Measurements from ENCODE around the gene PARP15. TPM values are rescaled to one million over a fixed set of nuclear protein-coding genes. Genes with fewer than 3 reads are reported as not detected.

Gene PARP15
- total RNA-seq, 6 donors from 2014 or later, result 7.0 to 30.4 (median 12.3) TPM

DNA sequence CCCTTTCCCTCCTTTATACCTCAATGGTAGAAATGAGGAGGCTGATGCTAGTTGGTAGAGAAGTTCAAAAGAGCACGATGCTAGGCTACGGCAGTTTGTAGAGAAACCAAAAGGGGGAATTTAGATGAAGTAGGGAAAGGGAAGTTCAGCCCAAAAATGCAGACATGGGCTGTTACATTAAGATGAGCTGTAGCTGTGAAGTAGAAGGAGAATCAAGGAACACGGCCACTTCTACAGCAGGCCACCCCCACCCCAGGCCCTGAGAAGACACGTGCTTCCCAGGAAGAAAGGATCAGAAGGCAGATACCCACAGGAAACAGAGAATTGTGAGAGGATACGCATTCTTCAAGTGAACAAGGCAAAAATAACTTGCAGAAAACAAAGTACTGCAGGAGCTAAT is 101.1 kb downstream of the PARP15 start:
- Histone ChIP-seq H3K27me3 (no peaks in the 10 kb centered on the region), H3K9me3 (no peaks in the 10 kb centered on the region), H3K27ac (peak overlapping the region; percentile 95 to 99 (median 99)), H3K4me1 (peaks cover 27 to 40% (median 33%) of the 10 kb centered on the region in 4 donors), H3K36me3 (no peaks in the 10 kb centered on the region), H3K4me3 (no peak overlapping the region)
- 58 to 66% methylated on average over 5 of the region's 5 CpGs for WGBS, 2 donors
- DNase-seq (no peak), ATAC-seq (ENCODE audit: low FRiP score in 2 of 2) (no peak)
- TF ChIP-seq POLR2AphosphoS5 (IDR thresholded peaks at IDR 0.05) (no peak), EP300 (IDR thresholded peaks at IDR 0.05) (no peak), POLR2A (IDR thresholded peaks at IDR 0.05) (no peak)
- TF ChIP-seq, protein P1, sequence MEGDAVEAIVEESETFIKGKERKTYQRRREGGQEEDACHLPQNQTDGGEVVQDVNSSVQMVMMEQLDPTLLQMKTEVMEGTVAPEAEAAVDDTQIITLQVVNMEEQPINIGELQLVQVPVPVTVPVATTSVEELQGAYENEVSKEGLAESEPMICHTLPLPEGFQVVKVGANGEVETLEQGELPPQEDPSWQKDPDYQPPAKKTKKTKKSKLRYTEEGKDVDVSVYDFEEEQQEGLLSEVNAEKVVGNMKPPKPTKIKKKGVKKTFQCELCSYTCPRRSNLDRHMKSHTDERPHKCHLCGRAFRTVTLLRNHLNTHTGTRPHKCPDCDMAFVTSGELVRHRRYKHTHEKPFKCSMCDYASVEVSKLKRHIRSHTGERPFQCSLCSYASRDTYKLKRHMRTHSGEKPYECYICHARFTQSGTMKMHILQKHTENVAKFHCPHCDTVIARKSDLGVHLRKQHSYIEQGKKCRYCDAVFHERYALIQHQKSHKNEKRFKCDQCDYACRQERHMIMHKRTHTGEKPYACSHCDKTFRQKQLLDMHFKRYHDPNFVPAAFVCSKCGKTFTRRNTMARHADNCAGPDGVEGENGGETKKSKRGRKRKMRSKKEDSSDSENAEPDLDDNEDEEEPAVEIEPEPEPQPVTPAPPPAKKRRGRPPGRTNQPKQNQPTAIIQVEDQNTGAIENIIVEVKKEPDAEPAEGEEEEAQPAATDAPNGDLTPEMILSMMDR (IDR thresholded peaks at IDR 0.05), result no peak

DNA sequence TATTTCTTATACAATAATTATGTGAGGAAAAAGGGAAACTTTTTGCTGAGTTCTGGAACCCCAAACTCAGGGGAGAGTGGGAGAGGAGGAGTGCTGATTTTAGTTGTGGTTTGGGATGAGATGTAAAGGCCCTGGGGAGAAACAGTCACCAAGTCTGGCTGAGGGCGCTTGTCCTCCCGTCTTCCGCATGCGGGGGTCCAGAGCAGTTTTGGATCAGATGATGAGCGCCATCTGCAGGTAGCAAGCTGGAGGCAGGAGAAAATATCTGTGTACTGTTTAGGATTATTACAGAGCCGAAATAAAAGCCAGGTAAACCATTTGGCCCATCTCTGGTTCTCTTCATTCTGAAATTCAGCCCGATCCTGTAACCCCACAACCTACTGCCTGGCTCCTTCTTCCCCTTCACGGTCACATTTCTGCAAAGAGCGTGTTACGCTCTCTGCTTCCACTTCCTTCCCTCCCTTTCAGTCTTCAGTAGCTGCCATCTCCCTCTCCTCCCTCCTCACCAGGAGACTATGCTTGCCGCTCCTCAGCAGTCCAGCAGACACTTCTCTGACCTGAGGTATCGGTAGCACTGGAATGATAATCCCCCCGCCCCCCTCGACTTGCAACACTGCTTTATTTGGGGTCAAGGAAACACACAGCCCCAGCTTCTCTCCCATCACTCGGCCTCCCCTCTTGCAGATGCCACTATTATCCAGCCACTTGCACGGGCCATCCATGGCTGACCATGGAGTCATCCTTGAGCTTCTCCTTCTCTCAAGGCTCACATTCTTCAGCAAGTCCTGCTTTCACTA is 101.8 kb downstream of the PARP15 start:
- TF ChIP-seq POLR2AphosphoS5 (IDR thresholded peaks at IDR 0.05) (peak in 1 of 2 donors; percentile 23), POLR2A (IDR thresholded peaks at IDR 0.05) (peak in 1 of 4 donors; percentile 9), EP300 (IDR thresholded peaks at IDR 0.05) (no peak)
- TF ChIP-seq, protein P1 (IDR thresholded peaks at IDR 0.05), result peak; percentile 76 to 82 (median 80)
- peak in 1 of 2 donors; percentile 82 for DNase-seq
- Histone ChIP-seq H3K36me3 (no peaks in the 10 kb centered on the region), H3K27me3 (no peaks in the 10 kb centered on the region), H3K4me1 (peaks cover 30 to 48% (median 37%) of the 10 kb centered on the region in 4 donors), H3K27ac (peak overlapping the region; percentile 95 to 99 (median 99)), H3K9me3 (no peaks in the 10 kb centered on the region), H3K4me3 (peak overlapping the region in 3 of 4 donors; percentile 79 to 91 (median 86))
- WGBS, 2 donors, result 8 to 10% methylated on average over 16 of the region's 16 CpGs
- ATAC-seq (ENCODE audit: low FRiP score in 2 of 2), result peak; percentile 84 to 88

DNA sequence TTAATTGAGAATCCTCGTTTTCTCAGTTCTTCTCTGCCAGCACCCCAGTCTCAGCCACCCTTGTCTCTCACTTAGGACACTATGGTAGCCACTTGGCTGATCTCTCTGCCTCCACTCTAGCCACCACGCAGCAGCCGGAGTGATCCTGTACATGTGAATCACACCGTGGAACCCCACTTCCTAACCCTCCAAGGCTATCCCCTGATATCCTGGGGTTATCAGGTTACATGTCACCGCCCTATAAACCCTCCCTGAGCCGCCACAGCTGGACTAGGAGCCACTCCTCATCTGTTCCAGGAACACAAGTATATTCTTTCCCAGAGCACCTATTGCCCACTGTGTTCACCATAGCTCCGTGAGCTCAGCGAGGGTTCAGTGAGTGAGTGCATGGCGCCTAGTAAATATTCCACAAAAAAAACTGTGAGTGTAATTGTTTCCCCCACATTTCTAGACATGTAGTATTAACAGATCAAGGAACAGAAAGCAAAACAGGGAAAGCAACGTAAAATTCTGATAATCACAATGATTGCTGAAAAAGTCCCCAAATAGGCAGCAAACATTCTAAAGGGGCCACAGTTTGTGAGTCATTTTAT is 102.5 kb downstream of the PARP15 start:
- TF ChIP-seq, protein P1 (IDR thresholded peaks at IDR 0.05), result no peak
- ATAC-seq (ENCODE audit: low FRiP score in 2 of 2) (peak; percentile 39 to 53), DNase-seq (peak in 1 of 2 donors; percentile 31)
- Histone ChIP-seq H3K36me3 (no peaks in the 10 kb centered on the region), H3K27me3 (no peaks in the 10 kb centered on the region), H3K9me3 (no peaks in the 10 kb centered on the region), H3K27ac (peak overlapping the region; percentile 95 to 99 (median 99)), H3K4me3 (peak overlapping the region; percentile 79 to 93 (median 88)), H3K4me1 (peaks cover 30 to 48% (median 40%) of the 10 kb centered on the region in 4 donors)
- 30 to 31% methylated on average over 10 of the region's 10 CpGs for WGBS, 2 donors

DNA sequence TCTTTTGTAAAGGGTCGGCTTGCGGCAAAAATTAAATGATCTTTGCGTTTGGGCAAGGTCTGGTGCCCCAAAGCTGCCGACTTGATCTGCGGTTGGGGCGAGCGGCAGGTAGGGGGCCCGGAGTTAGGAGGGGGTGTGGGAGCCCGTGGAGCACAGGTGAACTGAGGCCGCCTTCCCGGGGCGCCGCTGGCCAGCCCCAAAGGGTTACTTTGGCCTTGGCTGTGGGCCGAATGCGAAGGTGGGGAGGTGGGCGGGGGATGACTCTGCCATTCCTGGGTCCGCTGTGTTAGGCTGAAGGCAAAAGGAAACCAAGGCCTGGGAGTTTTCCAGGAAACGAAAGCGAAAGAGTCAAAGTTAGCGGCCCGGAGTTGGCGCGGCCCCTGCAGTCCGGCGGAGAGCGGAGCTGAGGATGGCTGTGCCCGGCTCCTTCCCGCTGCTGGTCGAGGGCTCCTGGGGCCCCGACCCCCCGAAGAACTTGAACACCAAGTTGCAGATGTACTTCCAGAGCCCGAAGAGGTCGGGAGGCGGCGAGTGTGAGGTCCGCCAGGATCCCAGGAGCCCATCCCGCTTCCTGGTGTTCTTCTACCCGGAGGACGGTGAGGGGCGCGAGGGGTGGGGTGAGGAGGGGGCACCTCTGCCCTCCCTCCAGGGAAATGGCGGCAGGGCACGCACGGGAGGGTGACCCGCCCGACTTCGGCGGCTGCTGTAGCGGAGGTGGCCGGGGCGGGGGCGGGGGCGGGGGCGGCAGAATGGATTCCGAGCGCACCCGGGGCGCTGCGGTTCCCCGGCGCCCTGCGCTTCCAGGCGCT is 103.2 kb downstream of the PARP15 start, which contains the start of gene PARP14:
TSS of gene PARP14 (plus strand) at position 365 of the 809 bp plus-strand sequence. CDS start at position 410, 45 bp downstream.
- WGBS, 2 donors, result 0 to 2% methylated on average over 24 to 30 of the region's 63 CpGs
- ATAC-seq (ENCODE audit: low FRiP score in 2 of 2) (peak; percentile 86 to 89), DNase-seq (peak; percentile 80 to 92)
- Histone ChIP-seq H3K27ac (peak within 1 kb of the TSS; percentile 95 to 99 (median 99)), H3K36me3 (no peaks in the 10 kb centered on the region), H3K4me3 (peak within 1 kb of the TSS; percentile 79 to 93 (median 88)), H3K27me3 (no peaks in the 10 kb centered on the region), H3K4me1 (peaks cover 30 to 48% (median 40%) of the 10 kb centered on the region in 4 donors), H3K9me3 (no peaks in the 10 kb centered on the region)
- TF ChIP-seq, protein P1 (IDR thresholded peaks at IDR 0.05), result peak in 4 of 6 experiments; percentile 16 to 36 (median 26)
- TF ChIP-seq POLR2AphosphoS5 (IDR thresholded peaks at IDR 0.05) (peak; percentile 77 to 88), POLR2A (IDR thresholded peaks at IDR 0.05) (peak in 3 of 4 donors; percentile 68 to 91 (median 70)), EP300 (IDR thresholded peaks at IDR 0.05) (no peak)
